ENCODE measurements around the gene MED27.
"Not testable (repeated sequence)": the region's sequence is repeated elsewhere in the genome, so short reads cannot be mapped to it uniquely, and the experiment has no call there.

The MED27 gene

DNA sequence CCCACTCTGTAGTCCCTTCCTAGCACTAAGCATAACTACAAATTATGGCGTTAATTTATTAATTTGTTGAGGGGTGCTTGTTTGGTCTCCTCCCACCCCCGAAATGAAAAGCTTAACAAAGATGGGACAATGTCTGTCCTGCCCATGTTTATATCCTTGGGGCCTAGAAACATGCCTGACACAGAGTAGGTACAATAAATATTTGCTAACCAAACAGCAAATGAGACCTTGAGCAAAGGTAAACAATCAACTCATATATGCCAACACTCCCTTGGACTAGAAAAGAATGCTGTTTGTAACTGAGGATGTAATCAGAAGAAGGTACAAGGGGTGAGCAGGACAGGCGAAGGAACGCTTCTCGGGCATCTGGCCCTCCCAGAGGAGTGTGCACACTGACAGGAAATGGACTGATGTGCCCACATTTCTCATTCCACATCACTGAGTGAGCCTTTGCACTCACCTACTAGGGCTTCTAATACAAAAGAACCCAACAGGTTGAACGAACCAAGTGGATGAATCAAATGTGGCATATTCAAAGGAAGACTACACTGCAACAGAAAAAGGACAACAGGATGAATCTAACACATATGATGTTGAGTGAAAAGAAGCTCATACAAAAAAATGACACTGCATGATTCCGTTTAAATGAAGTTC is 66.8 kb downstream of the MED27 start:
- DNase-seq: no peak

DNA sequence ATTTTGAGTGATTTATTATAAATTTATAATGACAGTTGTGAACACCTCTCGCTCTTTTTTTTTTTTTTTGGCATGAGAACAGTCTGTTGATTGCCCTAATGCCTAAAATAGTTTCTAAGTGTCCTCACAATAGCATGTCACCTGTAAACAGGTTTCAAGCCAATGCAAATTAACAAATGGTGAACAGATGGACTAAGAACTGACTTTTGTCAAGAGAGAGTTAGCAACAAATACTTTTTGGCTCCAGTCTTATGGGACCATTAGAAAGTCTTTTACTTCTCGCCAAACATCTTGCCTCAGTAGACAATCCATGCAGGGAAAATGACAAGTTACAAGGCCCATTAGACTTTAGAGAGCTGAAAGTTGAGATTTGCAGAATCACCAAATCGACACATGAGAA is 67.8 kb downstream of the MED27 start:
- DNase-seq: no peak

DNA sequence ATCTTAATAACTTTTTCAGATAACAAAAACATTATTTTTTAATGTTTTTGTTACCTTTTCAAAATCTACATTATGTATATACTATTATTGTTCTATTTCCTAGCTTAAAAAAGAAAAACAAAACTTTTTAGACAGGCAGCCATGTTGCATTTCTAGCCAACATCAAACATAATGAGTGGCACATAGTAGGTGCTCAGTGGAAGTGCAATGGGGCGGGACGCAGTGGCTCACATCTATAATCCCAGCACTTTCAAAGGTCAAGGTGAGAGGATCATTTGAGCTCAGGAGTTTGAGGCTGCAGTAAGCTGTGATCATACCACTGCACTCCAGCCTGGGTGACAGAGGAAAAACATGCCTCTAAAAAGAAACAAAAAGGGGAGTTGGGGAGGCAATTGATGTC is 68.4 kb downstream of the MED27 start:
- no peak for DNase-seq

DNA sequence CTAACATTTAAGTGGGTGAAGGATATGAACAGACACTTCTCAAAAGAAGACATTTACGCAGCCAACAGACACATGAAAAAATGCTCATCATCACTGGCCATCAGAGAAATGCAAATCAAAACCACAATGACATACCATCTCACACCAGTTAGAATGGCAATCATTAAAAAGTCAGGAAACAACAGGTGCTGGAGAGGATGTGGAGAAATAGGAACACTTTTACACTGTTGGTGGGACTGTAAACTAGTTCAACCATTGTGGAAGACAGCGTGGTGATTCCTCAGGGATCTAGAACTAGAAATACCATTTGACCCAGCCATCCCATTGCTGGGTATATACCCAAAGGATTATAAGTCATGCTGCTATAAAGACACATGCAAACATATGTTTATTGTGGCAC is 69.5 kb downstream of the MED27 start:
- not testable (repeated sequence) for DNase-seq

DNA sequence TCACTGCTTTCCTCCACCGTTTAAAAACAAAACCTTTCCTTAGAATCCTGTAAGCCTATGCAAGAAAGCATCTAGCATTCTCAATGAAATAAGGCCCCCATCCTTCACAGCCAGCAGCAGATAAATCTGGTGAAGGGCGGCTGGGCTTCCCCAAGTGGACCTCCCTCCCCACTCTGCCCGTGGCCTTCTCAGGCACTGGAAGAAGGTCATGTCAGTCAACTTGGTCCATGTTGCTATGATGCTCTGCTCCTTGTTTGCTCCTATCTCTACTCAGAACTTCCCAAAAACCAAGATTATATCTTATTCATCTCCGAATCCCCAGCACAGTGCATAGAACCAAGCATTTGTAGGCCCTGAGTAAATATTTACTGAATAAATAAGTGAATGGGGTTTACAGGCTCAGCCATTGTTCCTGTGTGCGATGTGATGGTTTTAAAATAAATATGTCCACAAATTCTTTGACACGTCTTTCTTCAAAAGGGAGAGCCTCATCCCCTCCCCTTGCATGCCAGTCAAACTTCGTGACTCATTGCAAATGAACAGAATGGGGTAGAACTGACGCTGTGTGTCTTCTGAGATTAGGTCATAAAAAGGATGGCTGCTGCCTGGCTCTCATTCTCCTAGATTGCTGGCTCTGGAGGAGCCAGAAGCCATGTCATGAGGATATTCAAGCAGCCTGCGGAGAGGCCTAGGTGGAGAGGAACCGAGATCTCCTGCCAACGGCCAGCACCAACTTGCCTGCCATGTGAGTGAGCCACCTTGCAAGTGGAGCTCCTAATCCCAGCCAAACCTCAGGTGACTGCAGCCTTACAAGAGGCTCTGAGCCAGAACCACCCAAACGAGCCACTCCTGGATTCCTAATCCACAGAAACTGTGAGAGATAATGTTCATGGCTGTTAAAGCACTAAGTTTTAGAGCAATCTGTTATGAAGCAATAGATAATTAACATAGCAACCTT is 70.5 kb downstream of the MED27 start:
- no peak for DNase-seq

DNA sequence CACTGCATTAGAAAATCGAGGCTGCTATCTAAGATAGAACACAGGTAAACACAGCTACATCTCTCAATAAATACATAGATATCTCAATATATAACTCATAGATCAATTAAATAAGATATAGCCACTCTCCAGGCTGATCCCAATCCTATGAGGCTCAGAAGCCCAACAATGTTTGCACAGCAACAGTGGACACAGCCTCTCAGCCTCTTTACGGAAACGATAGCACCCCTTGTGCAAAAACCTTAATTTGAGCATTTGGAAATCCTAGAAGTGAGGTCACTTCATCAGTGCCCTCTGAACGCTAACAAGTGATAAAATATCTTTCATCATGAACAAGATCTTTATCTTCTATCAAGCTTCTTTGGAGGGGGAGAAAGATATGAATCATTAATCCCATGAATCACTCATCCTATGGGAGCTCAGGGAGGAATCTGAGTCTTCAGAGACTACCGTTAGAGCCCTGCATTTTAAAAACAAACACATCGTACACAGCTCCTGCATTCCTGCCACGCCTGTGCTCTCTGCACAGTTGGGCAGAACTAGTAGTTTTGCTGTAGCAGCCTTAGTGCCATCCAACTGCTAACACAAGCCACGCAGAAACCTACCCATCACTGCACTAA is 71.4 kb downstream of the MED27 start:
- DNase-seq: no peak

DNA sequence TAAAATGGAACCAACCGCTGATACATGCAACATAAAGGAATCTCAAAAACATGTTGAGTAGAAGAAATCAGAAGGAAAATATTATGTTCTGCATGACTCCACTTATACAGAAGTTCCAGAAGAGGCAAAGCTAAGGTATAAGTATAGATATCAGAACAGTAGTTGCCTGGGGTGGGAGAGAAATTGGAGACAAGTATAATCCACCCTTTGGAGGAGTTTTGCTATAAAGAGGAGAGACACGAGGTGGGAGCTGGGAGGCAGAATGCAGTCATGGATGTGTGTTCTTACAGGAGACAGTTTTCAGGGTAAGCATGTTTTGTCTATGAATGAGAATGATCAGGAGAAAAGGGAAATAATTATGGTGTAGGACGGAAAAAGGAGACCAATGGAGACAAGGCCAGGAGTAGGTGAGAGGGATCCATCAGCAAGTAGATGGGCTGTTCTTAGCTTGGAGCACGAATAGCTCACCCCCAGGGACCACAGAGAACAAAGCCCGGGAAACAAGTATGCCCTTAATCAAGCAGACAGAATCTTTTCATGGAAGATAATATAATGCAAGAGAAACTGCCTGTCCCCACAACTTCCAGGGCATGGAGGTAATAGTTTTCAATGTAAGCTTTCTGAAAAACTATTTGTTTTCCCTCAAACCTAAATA is 72.2 kb downstream of the MED27 start:
- no peak for DNase-seq

DNA sequence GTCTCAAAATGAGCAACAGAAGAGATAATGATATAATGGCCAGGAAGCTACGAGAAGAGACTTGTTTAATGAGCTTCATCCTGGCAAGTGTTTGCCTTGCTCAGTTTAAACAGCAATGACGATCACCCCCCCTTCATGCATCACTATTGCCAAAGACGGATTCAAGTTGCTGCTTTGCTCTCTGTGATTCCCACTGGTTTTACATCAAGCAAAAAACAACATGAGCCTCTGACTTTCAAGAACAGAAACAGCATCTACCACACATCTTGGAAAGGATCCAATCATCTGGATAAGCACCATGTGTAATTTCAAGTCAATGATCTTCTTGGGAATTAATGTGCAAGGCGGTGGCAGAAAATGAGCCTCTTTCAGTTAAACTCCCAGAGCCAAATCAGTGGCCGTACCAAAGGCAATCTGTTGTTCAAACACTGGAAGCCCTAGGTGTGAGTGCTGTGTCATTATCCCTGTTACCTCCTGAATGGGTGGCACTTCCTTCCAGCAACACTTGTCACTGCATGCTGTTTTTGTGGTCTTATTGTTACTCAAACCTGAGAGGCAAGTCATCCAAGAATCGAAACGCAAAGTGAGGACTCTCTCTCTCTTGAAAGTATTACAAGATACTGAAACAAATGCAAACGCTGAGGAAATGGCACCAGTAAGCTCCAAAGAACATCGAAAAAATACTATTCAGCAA is 72.8 kb downstream of the MED27 start:
- peak; percentile 50 for DNase-seq

DNA sequence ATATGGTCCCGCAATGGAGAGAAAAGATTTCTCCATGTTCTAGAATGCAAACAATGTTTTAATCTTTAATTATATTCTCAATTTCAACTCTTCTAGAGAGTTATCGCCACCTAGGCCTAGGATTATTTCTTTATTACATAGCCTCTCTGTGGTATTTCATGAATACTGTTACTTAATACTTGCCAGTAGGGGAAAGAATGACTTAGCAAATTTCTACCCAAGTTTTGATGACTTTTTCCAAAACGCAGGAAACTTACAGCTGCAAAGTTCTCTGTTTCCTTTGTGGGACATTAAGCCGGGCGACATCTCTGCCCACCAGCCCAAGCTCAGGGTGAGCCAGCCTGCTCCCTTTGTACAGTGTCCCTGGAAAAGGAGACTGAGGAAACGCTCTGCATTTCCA is 73.8 kb downstream of the MED27 start:
- DNase-seq: no peak

DNA sequence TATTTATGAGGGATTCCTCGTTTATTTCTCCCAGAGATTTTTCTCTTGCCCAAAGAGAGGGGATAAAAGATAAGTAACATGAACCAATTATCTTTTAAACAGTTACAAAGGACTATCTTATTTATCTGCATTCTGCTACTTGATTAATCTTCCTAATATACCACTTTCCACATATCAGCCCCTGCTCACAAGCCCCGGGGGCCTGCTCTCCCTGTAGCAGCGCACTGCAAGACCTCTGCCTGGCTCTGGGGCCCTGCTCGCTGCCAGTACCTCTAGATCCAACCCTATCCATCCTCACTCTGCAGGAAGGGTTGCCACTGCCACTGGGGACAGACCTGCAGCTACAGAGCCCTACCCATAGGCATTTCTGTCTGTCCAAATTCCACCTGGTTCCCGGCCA is 75.3 kb downstream of the MED27 start:
- DNase-seq: no peak

DNA sequence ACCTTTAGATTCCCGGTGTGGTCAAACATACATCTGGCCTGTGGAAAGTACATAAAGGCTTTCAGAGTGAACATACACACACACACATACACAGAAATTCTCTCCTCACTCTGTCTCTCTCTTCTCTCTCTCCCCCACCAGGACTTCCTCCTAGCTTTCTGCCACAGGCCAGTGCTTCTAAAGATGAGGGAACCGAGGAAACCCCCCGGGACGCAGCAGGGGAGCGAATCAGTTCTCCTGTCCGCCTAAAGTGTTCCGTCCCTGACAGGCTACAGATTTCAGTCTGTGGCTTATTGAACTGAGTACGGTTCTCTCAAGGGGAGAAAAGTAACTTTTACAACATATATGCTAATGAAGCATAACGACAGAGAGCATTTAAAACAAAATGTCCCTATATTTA is 75.8 kb downstream of the MED27 start:
- no peak for DNase-seq

DNA sequence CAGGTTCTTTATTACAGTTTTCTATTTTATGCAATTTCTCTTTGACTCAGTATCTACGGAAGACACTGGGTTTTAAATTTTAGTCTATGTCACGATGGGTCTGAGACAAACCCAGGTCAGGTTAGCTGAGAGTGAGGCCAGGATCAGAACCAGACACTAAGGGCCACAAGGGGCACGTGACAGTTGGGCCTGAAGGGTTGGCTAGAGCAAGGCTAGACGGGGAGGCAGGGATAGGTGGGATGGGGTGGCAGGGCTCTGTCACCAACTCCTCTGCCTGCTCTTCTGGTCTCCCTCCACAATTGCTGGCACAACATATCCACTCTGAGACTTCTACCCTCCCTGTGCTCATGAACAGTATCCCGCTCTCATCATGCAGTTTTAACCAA is 76.4 kb downstream of the MED27 start:
- DNase-seq: no peak

DNA sequence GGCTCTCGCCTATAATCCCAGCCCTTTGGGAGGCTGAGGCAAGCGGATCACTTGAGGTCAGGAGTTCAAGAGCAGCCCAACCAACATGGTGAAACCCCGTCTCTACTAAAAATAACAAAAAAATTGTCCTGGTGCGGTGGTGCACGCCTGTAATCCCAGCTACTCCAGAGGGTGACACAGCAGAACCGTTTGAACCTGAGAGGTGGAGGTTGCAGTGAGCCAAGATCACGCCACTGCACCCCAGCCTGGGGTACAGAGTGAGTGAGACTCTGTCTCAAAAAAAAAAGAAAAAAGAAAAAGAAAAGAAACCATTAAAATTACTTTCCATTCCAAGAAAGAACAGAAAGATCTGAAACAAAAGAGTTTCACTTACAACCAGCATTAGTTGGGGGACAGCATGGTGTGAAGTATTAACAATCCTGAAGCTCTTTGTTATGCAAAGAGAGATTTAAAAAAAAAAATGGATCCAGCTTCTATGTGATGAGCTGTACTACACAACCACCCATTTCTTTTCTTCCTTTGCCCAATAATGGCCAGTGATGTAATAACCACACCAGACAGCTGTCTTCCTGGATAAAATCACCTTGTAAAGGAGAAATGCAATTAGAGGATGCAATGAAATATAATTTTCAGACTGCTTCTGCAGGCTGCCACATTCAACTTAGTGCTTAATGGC is 76.9 kb downstream of the MED27 start:
- no peak for DNase-seq

DNA sequence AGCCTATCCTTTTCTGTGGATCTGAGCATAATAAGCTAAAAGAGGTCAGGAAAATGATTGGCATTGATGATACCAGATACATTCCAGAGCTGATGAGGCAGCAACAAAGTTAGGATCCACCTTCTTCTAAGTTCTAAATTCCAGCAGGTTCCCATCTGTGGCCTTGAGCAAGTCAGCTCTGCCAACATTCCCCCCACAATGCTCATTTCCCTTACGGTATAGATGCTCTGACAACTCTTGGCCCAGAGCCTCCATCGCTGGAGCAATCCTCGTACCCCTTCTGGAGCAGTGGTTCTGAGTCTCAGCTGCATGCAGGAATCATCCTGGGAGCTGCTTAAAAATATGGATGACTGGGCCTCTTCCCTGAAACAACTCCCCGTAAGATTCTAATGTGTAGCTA is 78.1 kb downstream of the MED27 start:
- no peak for DNase-seq

DNA sequence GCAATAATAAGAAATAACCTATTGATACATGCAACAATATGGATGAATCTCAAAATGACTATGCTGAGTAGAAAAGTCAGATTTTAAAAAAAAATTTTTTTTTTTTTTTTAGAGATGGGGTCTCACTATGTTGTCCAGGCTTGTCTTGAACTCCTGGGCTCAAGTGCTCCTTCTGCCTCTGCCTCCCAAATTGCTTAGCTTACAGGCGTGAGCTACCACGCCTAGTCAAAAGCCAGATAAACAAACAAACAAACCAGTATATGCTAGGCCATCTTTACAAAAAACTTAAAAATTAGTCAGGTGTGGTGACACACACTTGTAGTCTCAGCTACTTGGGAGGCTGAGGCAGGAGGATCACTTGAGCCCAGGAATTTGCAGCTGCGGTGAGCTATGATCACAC is 79.0 kb downstream of the MED27 start:
- DNase-seq: no peak

DNA sequence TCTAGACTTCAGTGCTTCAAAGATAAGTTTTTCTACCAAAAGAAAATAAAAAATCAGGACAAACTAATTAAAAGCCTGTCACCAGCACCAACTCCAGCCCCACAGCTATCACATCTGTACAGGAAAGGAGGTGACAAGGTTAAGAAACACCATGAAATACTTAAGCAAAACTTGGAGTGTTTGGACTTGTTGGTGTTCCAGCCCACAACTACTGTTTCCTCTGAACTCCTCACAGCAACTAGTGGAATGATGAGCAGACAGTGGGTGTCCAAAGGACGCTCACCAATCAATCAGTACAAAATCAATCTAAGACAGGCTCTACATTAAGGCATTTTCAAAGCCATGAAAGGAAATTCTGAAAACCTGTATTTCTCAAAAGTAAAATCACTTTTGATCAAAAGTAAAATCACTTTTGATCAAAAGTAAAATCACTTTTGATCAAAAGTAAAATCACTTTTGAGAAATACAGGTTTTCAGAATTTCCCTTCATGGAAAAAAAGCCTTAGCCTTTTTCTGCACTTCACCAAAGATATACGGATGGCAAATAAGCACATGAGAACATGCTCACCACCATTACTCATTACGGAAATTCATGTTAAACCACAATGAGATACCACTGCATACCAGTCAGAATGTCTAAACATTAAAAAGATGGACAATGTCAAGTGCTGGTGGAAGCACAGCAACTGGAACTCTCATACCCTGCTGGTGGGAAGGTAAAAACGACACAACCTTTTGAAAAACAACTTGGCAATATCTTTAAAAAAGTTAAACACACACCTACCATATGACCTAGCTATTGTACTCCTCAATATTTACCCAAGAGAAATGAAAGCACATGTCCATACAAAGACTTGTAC is 79.7 kb downstream of the MED27 start:
- no peak for DNase-seq

DNA sequence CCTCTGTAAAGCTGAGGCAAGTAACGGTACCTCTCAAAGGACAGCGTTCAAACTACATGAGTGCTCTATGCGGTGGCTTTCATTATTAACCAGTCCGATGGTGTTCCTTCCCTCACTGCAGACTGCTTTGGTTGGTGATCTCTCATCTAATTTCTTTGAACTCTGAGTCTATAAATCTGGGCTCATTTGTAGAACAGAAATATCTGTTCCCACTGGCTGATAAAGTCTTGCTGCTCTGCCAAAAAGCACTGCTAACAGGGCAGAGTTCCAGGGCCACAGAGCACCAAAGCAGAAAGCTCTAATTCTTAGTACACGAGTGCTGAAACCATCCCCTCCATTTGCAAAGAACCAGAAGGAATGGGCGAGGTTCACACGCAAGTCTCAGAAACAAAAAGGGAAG is 81.9 kb downstream of the MED27 start:
- DNase-seq: no peak

DNA sequence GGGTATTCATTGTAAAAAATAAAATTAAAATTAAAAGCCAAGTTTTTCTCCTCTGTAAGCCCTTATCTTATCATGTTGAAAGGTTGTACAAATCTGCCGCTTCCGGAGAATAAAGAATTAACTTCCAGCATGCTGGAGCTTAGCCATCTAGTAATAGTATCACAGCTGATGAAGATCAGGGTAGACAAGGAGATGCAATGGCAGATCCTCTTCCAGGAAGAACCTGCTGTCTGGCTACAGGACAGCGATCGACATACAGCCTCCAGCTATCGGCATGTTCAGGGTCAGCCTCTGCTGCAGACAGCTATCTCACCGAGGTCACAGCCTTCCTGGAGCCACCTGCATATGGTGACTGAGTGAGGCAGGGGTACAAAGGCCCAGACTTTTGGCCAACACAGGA is 82.6 kb downstream of the MED27 start:
- DNase-seq: no peak

DNA sequence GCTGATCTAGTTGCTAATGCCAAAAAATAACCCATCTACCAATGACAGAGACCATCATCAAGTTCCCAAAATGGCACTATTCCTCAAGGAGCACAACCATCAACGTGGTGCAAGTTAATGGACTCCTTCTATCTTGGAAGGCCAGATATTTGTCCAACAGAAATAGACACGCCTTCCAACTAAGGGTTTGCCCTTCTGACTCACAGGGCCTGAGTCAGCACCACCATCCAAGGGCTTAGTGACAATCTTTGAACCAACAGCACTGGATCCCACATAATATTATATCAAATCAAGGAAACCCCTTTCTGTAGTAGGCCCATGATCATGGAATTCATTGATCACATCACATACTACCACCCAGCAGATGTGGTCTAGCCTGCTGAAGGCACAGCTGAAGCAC is 84.3 kb downstream of the MED27 start:
- DNase-seq: no peak

DNA sequence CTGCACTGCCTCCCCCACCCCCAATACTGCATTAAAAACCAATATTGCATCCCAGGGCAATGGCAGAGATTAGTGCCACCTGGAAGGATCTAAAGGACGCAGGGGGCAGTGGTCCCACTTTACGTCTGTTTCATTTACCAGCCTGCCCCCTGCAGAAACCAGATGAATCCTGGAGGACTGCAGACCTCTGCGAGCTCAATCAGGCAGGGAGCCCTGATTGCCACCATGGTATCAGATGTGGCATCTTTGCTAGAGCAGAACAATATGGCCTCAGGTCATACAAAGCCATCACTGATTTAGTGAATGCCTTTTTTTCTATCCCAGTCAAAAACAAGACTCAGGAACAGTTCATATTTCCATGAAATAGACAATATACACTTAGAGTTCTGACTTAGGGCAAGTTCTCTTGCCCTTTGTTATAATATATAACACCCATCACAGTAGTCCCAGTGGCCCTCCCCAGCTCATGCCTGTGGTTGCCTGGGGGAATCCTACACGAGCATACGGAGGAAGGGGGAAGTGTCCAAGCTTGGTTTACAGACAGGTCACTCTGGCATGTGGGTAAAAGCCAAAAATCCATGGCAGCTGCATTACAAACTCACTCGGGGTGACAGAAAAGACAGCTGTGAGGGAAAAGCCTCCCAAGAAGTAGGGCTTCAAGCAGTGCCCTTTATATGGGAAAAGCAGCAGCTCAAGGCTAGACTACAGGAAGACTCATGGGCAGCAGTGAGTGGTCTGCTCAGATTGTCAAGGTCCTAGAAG is 85.1 kb downstream of the MED27 start:
- no peak for DNase-seq
